A549 (cell line): Measurements from ENCODE around the gene ADGRL3.

ENCODE experiments used
- CTCF ChIP-seq: fragments of >200 bp; sonication (Bioruptor Twin); formaldehyde crosslinking; IDR thresholded peaks from 3 replicates; pipeline ENCODE4 v1.5.1; 2016
- EP300 ChIP-seq, 2 experiments: fragments of >200 bp; sonication (Bioruptor Twin); formaldehyde crosslinking; IDR thresholded peaks; 2 replicates in 1 of 2; 3 replicates in 1 of 2; pipeline ENCODE4 v1.6.1; 2016 to 2017

GRCh38 chr4:61727286-61727685, 527.2 kb downstream of the ADGRL3 start:
- no peak for TF ChIP-seq EP300 (IDR thresholded peaks at IDR 0.05)
- TF ChIP-seq CTCF: no peak
